HepG2 (cell line): ENCODE measurements around the gene TMBIM1. TPM values are rescaled to one million over a fixed set of nuclear protein-coding genes. Genes with fewer than 3 reads are reported as not detected.

Experiments used
- ATAC-seq: fragments of 200-7000 bp; cut with Tn5 transposase; 3 replicates; pipeline ENCODE4 v1.9.1; 2020; ENCODE audit warnings: mild to moderate bottlenecking, moderate library complexity
- BruUV-seq: library from RNA; stranded (reverse); fragments of 400-500 nt; replicated peaks from 2 replicates; lab custom pipeline; 2021; lab: Mats Ljungman, UMichigan
- CTCF ChIA-PET: fragments of 300-600 bp; formaldehyde crosslinking; extraction: SDS; loops from one replicate; lab custom pipeline; 2021; ENCODE audit warnings: low total read pairs, inconsistent platforms, low intra/inter-chr PET ratio; lab: Yijun Ruan, JAX
- POLR2A ChIA-PET: fragments of 350-600 bp; sonication (Branson Sonifier 250); formaldehyde crosslinking; loops from one replicate; lab custom pipeline; 2020; ENCODE audit warnings: antibody characterized with exemption, inconsistent platforms; lab: Yijun Ruan, JAX
- DNase-seq: peaks from one replicate; pipeline ENCODE4 v3.0.0-alpha.2; 2015; ENCODE audit warnings: low spot score
- FAIRE-seq: peaks from 3 replicates; lab custom pipeline; 2011; peaks lifted over from hg19 to GRCh38; lab: Jason Lieb, UNC
- H2AFZ ChIP-seq: one replicate; pipeline ENCODE4 v1.6.1; 2011; ENCODE audit warnings: low read length, inconsistent platforms
- H3K27ac ChIP-seq: fragments of 300-600 bp; 3 replicates; pipeline ENCODE4 v1.8.0; 2011; ENCODE audit warnings: mixed run types, mild to moderate bottlenecking, mixed read lengths, low read length, inconsistent platforms; ENCODE audit not compliant: insufficient read depth; ENCODE audit errors: extremely low read length
- H3K27me3 ChIP-seq, 2 experiments: fragments of 200-600 bp in 1 of 2; 2 replicates in 1 of 2; 3 replicates in 1 of 2; pipeline versions ENCODE4 v1.6.0 to v1.8.0; 2011; ENCODE audit warnings: low read length in 2 of 2, mild to moderate bottlenecking in 2 of 2, moderate library complexity in 2 of 2, inconsistent platforms in 1 of 2; ENCODE audit not compliant: insufficient read depth in 2 of 2, control insufficient read depth in 1 of 2
- H3K36me3 ChIP-seq, 2 experiments: fragments of 200-600 bp in 1 of 2; replicated peaks in 1 of 2; 2 replicates in 1 of 2; 3 replicates in 1 of 2; pipeline versions ENCODE4 v1.5.1 to v1.8.0; 2011; ENCODE audit warnings: low read length in 2 of 2, inconsistent platforms in 1 of 2; ENCODE audit not compliant: insufficient read depth in 2 of 2, control insufficient read depth in 1 of 2
- H3K4me1 ChIP-seq: 2 replicates; pipeline ENCODE4 v1.5.1; 2012; ENCODE audit warnings: low read length, inconsistent platforms; ENCODE audit not compliant: insufficient read depth
- H3K4me2 ChIP-seq: 2 replicates; pipeline ENCODE4 v1.6.0; 2011; ENCODE audit warnings: low read depth, low read length, inconsistent platforms
- H3K4me3 ChIP-seq, 3 experiments: fragments of 200-600 bp in 1 of 3; sonication (generic), shearing (Covaris generic) in 1 of 3; replicated peaks in 1 of 3; 2 replicates each; pipeline ENCODE4 v1.5.1; 2011 to 2016; ENCODE audit warnings: low read length in 3 of 3, inconsistent platforms in 2 of 3, low read depth in 2 of 3, mild to moderate bottlenecking in 2 of 3, control low read depth in 1 of 3, mixed read lengths in 1 of 3; ENCODE audit not compliant: insufficient read depth in 1 of 3
- H3K79me2 ChIP-seq: one replicate; pipeline ENCODE4 v1.6.1; 2011; ENCODE audit warnings: low read length, inconsistent platforms; ENCODE audit not compliant: insufficient read depth
- H3K9ac ChIP-seq: 2 replicates; pipeline ENCODE4 v1.6.0; 2011; ENCODE audit warnings: mild to moderate bottlenecking, low read depth, low read length, inconsistent platforms; ENCODE audit not compliant: insufficient read depth
- H3K9me3 ChIP-seq: 2 replicates; pipeline ENCODE4 v1.5.1; 2012; ENCODE audit warnings: mild to moderate bottlenecking, low read length
- H4K20me1 ChIP-seq: 2 replicates; pipeline ENCODE4 v1.6.0; 2011; ENCODE audit warnings: inconsistent platforms, mild to moderate bottlenecking, low read length, moderate library complexity; ENCODE audit not compliant: insufficient read depth
- HNRNPL ChIP-seq: fragments of 200-400 bp; formaldehyde crosslinking; IDR thresholded peaks from 2 replicates; pipeline ENCODE4 v1.6.1; 2017; ENCODE audit warnings: mild to moderate bottlenecking, low read depth, low read length
- KAT8 ChIP-seq: IDR thresholded peaks from 2 replicates; pipeline ENCODE4 v1.6.1; 2016; ENCODE audit warnings: missing genetic modification reagents, missing compliant biosample characterization
- MED8 ChIP-seq: sonication (generic); formaldehyde crosslinking; IDR thresholded peaks from 2 replicates; pipeline ENCODE4 v1.8.1; 2023; ENCODE audit warnings: mild to moderate bottlenecking, missing genetic modification reagents; ENCODE audit not compliant: insufficient replicate concordance
- REST ChIP-seq, 2 experiments: IDR thresholded peaks; 2 replicates each; pipeline ENCODE4 v1.6.1; 2011 to 2012; ENCODE audit warnings: low read length in 2 of 2, borderline replicate concordance in 1 of 2, low read depth in 1 of 2, mild to moderate bottlenecking in 1 of 2, moderate library complexity in 1 of 2
- SNRNP70 ChIP-seq: fragments of 200-400 bp; formaldehyde crosslinking; IDR thresholded peaks from 2 replicates; pipeline ENCODE4 v1.6.1; 2017; ENCODE audit warnings: mild to moderate bottlenecking, low read depth, low read length, moderate library complexity
- ZC3H13 ChIP-seq: sonication (generic); formaldehyde crosslinking; IDR thresholded peaks from 2 replicates; pipeline ENCODE4 v1.8.1; 2023; ENCODE audit warnings: mild to moderate bottlenecking, missing genetic modification reagents, moderate library complexity
- ZFAT ChIP-seq: sonication (generic); formaldehyde crosslinking; conservative IDR thresholded peaks from 2 replicates; pipeline ENCODE4 v1.8.1; 2023; ENCODE audit warnings: missing genetic modification reagents, inconsistent platforms
- ZMYM2 ChIP-seq: sonication (generic); formaldehyde crosslinking; IDR thresholded peaks from 2 replicates; pipeline ENCODE4 v1.8.0; 2022; ENCODE audit warnings: mild to moderate bottlenecking, missing genetic modification reagents
- ZNF605 ChIP-seq: sonication (generic); formaldehyde crosslinking; IDR thresholded peaks from 2 replicates; pipeline ENCODE4 v1.8.0; 2022; ENCODE audit warnings: mild to moderate bottlenecking, missing genetic modification reagents
- ZNF878 ChIP-seq: sonication (generic); formaldehyde crosslinking; IDR thresholded peaks from 2 replicates; pipeline ENCODE4 v1.8.1; 2023; ENCODE audit warnings: mild to moderate bottlenecking, missing genetic modification reagents, moderate library complexity
- WGBS: methylation state at CpG from one replicate; pipeline ENCODE4 v1.1.6; 2017; ENCODE audit warnings: low lambda C conversion rate; 5-methylcytosine and 5-hydroxymethylcytosine counted together
- in situ Hi-C: cut with HindIII; loops from 2 replicates; pipeline ENCODE4 v1.10.0; 2017; ENCODE audit warnings: low pct_unique_long_range_greater_than_20kb; ENCODE audit not compliant: extremely low pct_ligation_motif_present
- intact Hi-C: fragments of 100-400 bp; cut with micrococcal nuclease; formaldehyde crosslinking; loops from one replicate; pipeline ENCODE4 v1.10.0; 2022; ENCODE audit not compliant: unreplicated experiment
- polyA plus RNA-seq, 8 experiments: library from polyadenylated mRNA; depleted of rRNA in 3 of 8; stranded (reverse) in 7 of 8; unstranded in 1 of 8; fragments of >200 nt; fragmentation: Illumina TruSeq in 4 of 8; extraction: Trizol in 4 of 8; gene quantifications; 2 replicates each; pipeline versions ENCODE4 v1.2.1 to v1.2.3, GENCODE V29; 2011 to 2016; ENCODE audit warnings: low read depth in 4 of 8, missing spikeins in 1 of 8, mixed read lengths in 1 of 8; ENCODE audit not compliant: insufficient read depth in 1 of 8
- total RNA-seq, 5 experiments: library from RNA; depleted of rRNA; stranded (reverse); fragments of >200 nt; fragmentation: Illumina TruSeq; extraction: Trizol; gene quantifications; 2 replicates each; pipeline ENCODE4 v1.2.3, GENCODE V29; 2016; ENCODE audit warnings: low read depth in 1 of 5
- TF ChIP-seq, protein P1 (sequence below): sonication (generic); formaldehyde crosslinking; IDR thresholded peaks from 2 replicates; pipeline ENCODE4 v1.5.0; 2020; ENCODE audit warnings: mild to moderate bottlenecking, missing genetic modification reagents, borderline replicate concordance

TMBIM1 gene
- total and polyA plus RNA-seq, 2 of the 13 experiments (the other 11 are each of a cell fraction or from before 2014, with no cell fraction given), result 127 to 139 TPM

DNA sequence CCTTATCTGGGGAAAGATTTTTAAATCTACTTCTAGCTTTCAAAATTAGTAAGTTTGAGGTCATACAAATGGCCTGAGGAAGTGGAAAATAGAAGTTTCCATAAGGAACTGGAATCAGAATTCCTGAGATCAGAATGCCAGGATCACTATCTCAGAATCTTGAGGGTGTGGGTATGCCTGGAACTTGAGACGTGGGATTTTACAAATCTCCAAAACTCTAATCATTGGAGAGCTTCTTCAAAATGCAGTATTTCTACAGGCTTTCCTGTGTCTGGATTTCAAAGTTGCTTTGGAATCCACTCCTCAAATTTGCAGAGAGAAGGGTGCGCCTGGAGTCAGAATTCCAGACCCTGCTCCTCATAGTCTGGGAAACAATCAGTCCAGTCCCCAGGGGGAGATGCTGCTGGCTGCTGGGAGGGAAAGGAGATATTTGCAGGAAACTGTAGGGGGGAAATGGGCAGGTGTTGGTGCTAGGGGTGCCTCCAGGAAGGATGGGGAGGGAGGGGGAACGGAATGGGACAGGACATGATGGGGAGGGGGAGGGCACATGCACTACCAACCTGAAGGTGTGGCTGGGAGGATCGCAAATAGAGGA, 33.4 kb upstream of the TMBIM1 start:
- peaks cover 0 to 1% of the 10 kb centered on the region in 2 experiments; a peak in 1 of 5 replicates for H3K36me3 ChIP-seq
- H3K27me3 ChIP-seq, result no peaks in the 10 kb centered on the region; a peak in 1 of 5 replicates
- no peak overlapping the region for H3K4me3 ChIP-seq
- no peak overlapping the region for H2AFZ ChIP-seq
- no peak overlapping the region for H3K27ac ChIP-seq
- no peak for ATAC-seq
- H4K20me1 ChIP-seq, result no peaks in the 10 kb centered on the region
- TF ChIP-seq ZFAT (CRISPR knock-in tag), result no peak
- TF ChIP-seq KAT8 (CRISPR knock-in tag), result no peak
- TF ChIP-seq MED8 (CRISPR knock-in tag), result no peak
- TF ChIP-seq, protein P1, sequence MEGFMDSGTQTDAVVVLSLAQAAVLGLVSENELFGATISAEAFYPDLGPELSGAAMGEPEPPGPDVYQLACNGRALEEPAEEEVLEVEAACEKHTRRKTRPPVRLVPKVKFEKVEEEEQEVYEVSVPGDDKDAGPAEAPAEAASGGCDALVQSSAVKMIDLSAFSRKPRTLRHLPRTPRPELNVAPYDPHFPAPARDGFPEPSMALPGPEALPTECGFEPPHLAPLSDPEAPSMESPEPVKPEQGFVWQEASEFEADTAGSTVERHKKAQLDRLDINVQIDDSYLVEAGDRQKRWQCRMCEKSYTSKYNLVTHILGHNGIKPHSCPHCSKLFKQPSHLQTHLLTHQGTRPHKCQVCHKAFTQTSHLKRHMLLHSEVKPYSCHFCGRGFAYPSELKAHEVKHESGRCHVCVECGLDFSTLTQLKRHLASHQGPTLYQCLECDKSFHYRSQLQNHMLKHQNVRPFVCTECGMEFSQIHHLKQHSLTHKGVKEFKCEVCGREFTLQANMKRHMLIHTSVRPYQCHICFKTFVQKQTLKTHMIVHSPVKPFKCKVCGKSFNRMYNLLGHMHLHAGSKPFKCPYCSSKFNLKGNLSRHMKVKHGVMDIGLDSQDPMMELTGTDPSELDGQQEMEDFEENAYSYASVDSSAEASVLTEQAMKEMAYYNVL, result no peak
- no peak for TF ChIP-seq HNRNPL
- no peak for TF ChIP-seq REST (IDR thresholded peaks at IDR 0.05; ENCODE audit: borderline replicate concordance in 1 of 2, low read depth in 1 of 2, low read length in 2 of 2)
- no peak for TF ChIP-seq ZC3H13 (CRISPR knock-in tag)
- no peak for TF ChIP-seq SNRNP70
- TF ChIP-seq ZNF878, result no peak
- TF ChIP-seq ZNF605 (CRISPR knock-in tag), result no peak
- TF ChIP-seq ZMYM2 (CRISPR knock-in tag), result no peak
- CTCF ChIA-PET, result no interaction called here
- no peak for DNase-seq
- BruUV-seq, result no TSS peak
- H3K9me3 ChIP-seq, result no peaks in the 10 kb centered on the region
- POLR2A ChIA-PET, result interaction anchor here (0.7 to 1.4 kb wide), 2 partner anchors 29 to 32 kb away, joined by 3 to 4 read pairs; no protein-coding TSS in a partner anchor
- H3K4me2 ChIP-seq, result no peak overlapping the region
- 94% methylated on average over 4 of the region's 4 CpGs for WGBS
- H3K4me1 ChIP-seq, result peaks cover 53% of the 10 kb centered on the region
- no peak overlapping the region for H3K9ac ChIP-seq
- H3K79me2 ChIP-seq, result no peaks in the 10 kb centered on the region
- in situ Hi-C loops, result no loop called here
- no peak for FAIRE-seq
- intact Hi-C loops, result no loop called here
